KOPT-K1 (cell line): ENCODE results near the gene JARID2.

ENCODE experiments used
- H3K27ac ChIP-seq: fragments of 200-600 bp; sonication (generic); 2 replicates; pipeline ENCODE4 v1.5.1; 2016; ENCODE audit warnings: antibody characterized with exemption, mild to moderate bottlenecking, low read depth, low read length; ENCODE audit not compliant: poor library complexity, severe bottlenecking
- H3K36me3 ChIP-seq: fragments of 200-600 bp; sonication (generic); 2 replicates; pipeline ENCODE4 v1.5.1; 2017; ENCODE audit warnings: antibody characterized with exemption, mild to moderate bottlenecking, low read length, moderate library complexity; ENCODE audit not compliant: insufficient read depth
- H3K9me3 ChIP-seq: fragments of 200-600 bp; sonication (generic); 2 replicates; pipeline ENCODE4 v1.5.1; 2017; ENCODE audit warnings: antibody characterized with exemption, low read length, mild to moderate bottlenecking; ENCODE audit not compliant: insufficient read depth, poor library complexity, severe bottlenecking

The JARID2 gene

GRCh38 chr6:15301179-15302006 is 55.5 kb downstream of the JARID2 start:
- Histone ChIP-seq H3K27ac (peak overlapping the region; percentile 95), H3K9me3 (no peaks in the 10 kb centered on the region), H3K36me3 (no peaks in the 10 kb centered on the region)

GRCh38 chr6:15303162-15303919 is 57.5 kb downstream of the JARID2 start:
- Histone ChIP-seq H3K9me3 (no peaks in the 10 kb centered on the region), H3K36me3 (no peaks in the 10 kb centered on the region), H3K27ac (no peak overlapping the region)

GRCh38 chr6:15303920-15304291 is 58.0 kb downstream of the JARID2 start:
- no peak overlapping the region for H3K27ac ChIP-seq
- H3K9me3 ChIP-seq: no peaks in the 10 kb centered on the region
- H3K36me3 ChIP-seq: no peaks in the 10 kb centered on the region

GRCh38 chr6:15304337-15305042 is 58.6 kb downstream of the JARID2 start:
- peak overlapping the region; percentile 45 for H3K27ac ChIP-seq
- H3K9me3 ChIP-seq: no peaks in the 10 kb centered on the region
- no peaks in the 10 kb centered on the region for H3K36me3 ChIP-seq

GRCh38 chr6:15305496-15305895 is 59.6 kb downstream of the JARID2 start:
- Histone ChIP-seq H3K27ac (peak overlapping the region; percentile 45), H3K36me3 (no peaks in the 10 kb centered on the region), H3K9me3 (no peaks in the 10 kb centered on the region)

- Histone ChIP-seq H3K27ac (peak overlapping the region; percentile 45), H3K36me3 (no peaks in the 10 kb centered on the region), H3K9me3 (no peaks in the 10 kb centered on the region)
Observed at GRCh38 chr6:15305909-15306308, 60.0 kb downstream of the JARID2 start.

GRCh38 chr6:15308435-15309213 is 62.8 kb downstream of the JARID2 start:
- Histone ChIP-seq H3K36me3 (no peaks in the 10 kb centered on the region), H3K27ac (peak overlapping the region; percentile 11), H3K9me3 (no peaks in the 10 kb centered on the region)

- Histone ChIP-seq H3K36me3 (no peaks in the 10 kb centered on the region), H3K9me3 (no peaks in the 10 kb centered on the region), H3K27ac (no peak overlapping the region)
Observed at GRCh38 chr6:15309611-15310283, 63.9 kb downstream of the JARID2 start.

- H3K9me3 ChIP-seq: no peaks in the 10 kb centered on the region
- no peak overlapping the region for H3K27ac ChIP-seq
- H3K36me3 ChIP-seq: no peaks in the 10 kb centered on the region; the same call in 1 of the 2 replicates
Observed at GRCh38 chr6:15310680-15311079, 64.8 kb downstream of the JARID2 start.

GRCh38 chr6:15312500-15312899 is 66.6 kb downstream of the JARID2 start:
- H3K9me3 ChIP-seq: no peaks in the 10 kb centered on the region
- peak overlapping the region; percentile 13 for H3K27ac ChIP-seq
- H3K36me3 ChIP-seq: no peaks in the 10 kb centered on the region; the same call in 1 of the 2 replicates

GRCh38 chr6:15313367-15313766 is 67.5 kb downstream of the JARID2 start:
- Histone ChIP-seq H3K9me3 (no peaks in the 10 kb centered on the region), H3K27ac (peak overlapping the region; percentile 5), H3K36me3 (no peaks in the 10 kb centered on the region; the same call in 1 of the 2 replicates)

GRCh38 chr6:15316754-15317153 is 70.9 kb downstream of the JARID2 start:
- Histone ChIP-seq H3K27ac (no peak overlapping the region), H3K36me3 (no peaks in the 10 kb centered on the region; the same call in 1 of the 2 replicates), H3K9me3 (no peaks in the 10 kb centered on the region)

- Histone ChIP-seq H3K36me3 (no peaks in the 10 kb centered on the region; the same call in 1 of the 2 replicates), H3K27ac (peak overlapping the region; percentile 21), H3K9me3 (no peaks in the 10 kb centered on the region)
Observed at GRCh38 chr6:15317251-15317650, 71.4 kb downstream of the JARID2 start.
